ENCODE results near the gene FLNC. TPM values are rescaled to one million over a fixed set of nuclear protein-coding genes. Genes with fewer than 3 reads are reported as not detected.

The FLNC gene
- polyA plus RNA-seq, 3 donors: 0.01 TPM; not detected in 2

GRCh38 chr7:128888039-128888755, 58.0 kb downstream of the FLNC start:
- WGBS (ENCODE audit: insufficient coverage): 87% methylated on average over 4 of the region's 7 CpGs
- H3K9me3 Mint-ChIP-seq: peaks cover 0 to 8% (median 2%) of the 10 kb centered on the region in 7 donors
- peaks cover 22 to 39% (median 32%) of the 10 kb centered on the region in 3 donors for H3K27me3 Mint-ChIP-seq (ENCODE audit: low read depth in 3 of 3)
- H3K79me2 ChIP-seq (ENCODE audit: insufficient read depth, low read length): no peaks in the 10 kb centered on the region
- H3K9me3 ChIP-seq (replicated peaks in 1 of 2; ENCODE audit: control insufficient read depth in 1 of 2, insufficient read depth in 1 of 2, low read length in 2 of 2): no peaks in the 10 kb centered on the region
- intact Hi-C loops (cut with micrococcal nuclease): loop anchor here in 1 of 2 donors (10.0 kb wide), 1 partner anchor 283 kb away; no protein-coding TSS in a partner anchor
- no peak overlapping the region for H3K4me3 ChIP-seq (replicated peaks in 1 of 3; ENCODE audit: low read depth in 2 of 3, low read length in 3 of 3)
- TF ChIP-seq CTCF (IDR thresholded peaks at IDR 0.05): no peak
- no peak overlapping the region for H3K27ac ChIP-seq (ENCODE audit: low read depth in 1 of 2, low read length in 2 of 2)
- DNase-seq: no peak
- peaks cover 3% of the 10 kb centered on the region for H3K4me1 Mint-ChIP-seq
- H3K9ac ChIP-seq (ENCODE audit: insufficient read depth, low read length, poor library complexity, severe bottlenecking): no peak overlapping the region
- H3K27ac Mint-ChIP-seq: no peak overlapping the region
- peaks cover 11 to 36% of the 10 kb centered on the region in 2 donors for H3K27me3 ChIP-seq (ENCODE audit: control insufficient read depth in 2 of 2, insufficient read depth in 2 of 2, low read length in 2 of 2)
- no peak overlapping the region for H3K4me3 Mint-ChIP-seq
- H3K4me2 ChIP-seq (replicated peaks; ENCODE audit: extremely low read depth, low read length, poor library complexity, severe bottlenecking): no peak overlapping the region
- H3K36me3 Mint-ChIP-seq: peaks cover 0 to 2% of the 10 kb centered on the region in 2 donors
- no peaks in the 10 kb centered on the region for H3K36me3 ChIP-seq (replicated peaks in 1 of 2; ENCODE audit: control insufficient read depth in 1 of 2, insufficient read depth in 2 of 2, low read length in 2 of 2)
- H2AFZ ChIP-seq (ENCODE audit: insufficient read depth, low read depth, low read length, poor library complexity, severe bottlenecking): no peak overlapping the region
- no peaks in the 10 kb centered on the region for H4K20me1 ChIP-seq (ENCODE audit: insufficient read depth, low read length)
- peaks cover 5 to 8% of the 10 kb centered on the region in 2 donors for H3K4me1 ChIP-seq (ENCODE audit: control insufficient read depth in 1 of 2, insufficient read depth in 2 of 2, low read length in 2 of 2)

- Histone ChIP-seq H3K9ac (ENCODE audit: insufficient read depth, low read length, poor library complexity, severe bottlenecking) (no peak overlapping the region), H4K20me1 (ENCODE audit: insufficient read depth, low read length) (no peaks in the 10 kb centered on the region), H3K4me1 (ENCODE audit: control insufficient read depth in 1 of 2, insufficient read depth in 2 of 2, low read length in 2 of 2) (peaks cover 5 to 8% of the 10 kb centered on the region in 2 donors), H2AFZ (ENCODE audit: insufficient read depth, low read depth, low read length, poor library complexity, severe bottlenecking) (no peak overlapping the region), H3K4me3 (replicated peaks in 1 of 3; ENCODE audit: low read depth in 2 of 3, low read length in 3 of 3) (no peak overlapping the region), H3K27ac (ENCODE audit: low read depth in 1 of 2, low read length in 2 of 2) (no peak overlapping the region), H3K27me3 (ENCODE audit: control insufficient read depth in 2 of 2, insufficient read depth in 2 of 2, low read length in 2 of 2) (peaks cover 11 to 36% of the 10 kb centered on the region in 2 donors), H3K36me3 (replicated peaks in 1 of 2; ENCODE audit: control insufficient read depth in 1 of 2, insufficient read depth in 2 of 2, low read length in 2 of 2) (no peaks in the 10 kb centered on the region), H3K79me2 (ENCODE audit: insufficient read depth, low read length) (no peaks in the 10 kb centered on the region), H3K4me2 (replicated peaks; ENCODE audit: extremely low read depth, low read length, poor library complexity, severe bottlenecking) (no peak overlapping the region), H3K9me3 (replicated peaks in 1 of 2; ENCODE audit: control insufficient read depth in 1 of 2, insufficient read depth in 1 of 2, low read length in 2 of 2) (no peaks in the 10 kb centered on the region)
- DNase-seq: no peak
- Mint-ChIP-seq H3K27ac (no peak overlapping the region), H3K4me1 (peaks cover under 1% of the 10 kb centered on the region), H3K9me3 (peaks cover 0 to 5% (median 2%) of the 10 kb centered on the region in 7 donors), H3K4me3 (no peak overlapping the region), H3K36me3 (peaks cover 0 to 2% of the 10 kb centered on the region in 2 donors), H3K27me3 (ENCODE audit: low read depth in 3 of 3) (peaks cover 22 to 40% (median 32%) of the 10 kb centered on the region in 3 donors)
- TF ChIP-seq CTCF (IDR thresholded peaks at IDR 0.05): no peak
- WGBS (ENCODE audit: insufficient coverage): 93% methylated on average over 8 of the region's 11 CpGs
- intact Hi-C loops (cut with micrococcal nuclease): loop anchor here in 1 of 2 donors (10.0 kb wide), 1 partner anchor 284 kb away; no protein-coding TSS in a partner anchor
Observed at GRCh38 chr7:128888756-128889095, 58.5 kb downstream of the FLNC start.
